Vagina (tissue), 2 donors: ENCODE data around the gene TMEM203. TPM values are rescaled to one million over a fixed set of nuclear protein-coding genes. Genes with fewer than 3 reads are reported as not detected.
"Not testable (repeated sequence)": the region's sequence is repeated elsewhere in the genome, so short reads cannot be mapped to it uniquely, and the experiment has no call there.

Source experiments
- DNase-seq, 2 donors: peaks; one replicate each; pipeline ENCODE4 v3.0.0-alpha.2; 2017; ENCODE audit errors: extremely low spot score in 2 of 2
- H3K27ac ChIP-seq: fragments of 200-600 bp; sonication (generic); one replicate; pipeline ENCODE4 v1.5.1; 2019
- H3K27me3 ChIP-seq: fragments of 200-600 bp; sonication (generic); one replicate; pipeline ENCODE4 v1.5.1; 2019
- H3K36me3 ChIP-seq, 2 donors: fragments of 200-600 bp; sonication (generic); one replicate each; pipeline ENCODE4 v1.5.1; 2017 to 2019
- H3K4me1 ChIP-seq: fragments of 200-600 bp; sonication (generic); one replicate; pipeline ENCODE4 v1.5.1; 2019
- H3K4me3 ChIP-seq, 2 donors: fragments of 200-600 bp; sonication (generic); 1 replicate in 1 of 2; 2 replicates in 1 of 2; pipeline ENCODE4 v1.5.1; 2016 to 2019
- H3K9me3 ChIP-seq: fragments of 200-600 bp; sonication (generic); one replicate; pipeline ENCODE4 v1.5.1; 2019
- CTCF ChIP-seq, 3 experiments: fragments of 450-650 bp in 2 of 3; fragments of 200-600 bp in 1 of 3; sonication (generic) in 1 of 3; IDR thresholded peaks; one replicate each; pipeline ENCODE4 v1.5.1; 2017 to 2019; ENCODE audit warnings: antibody characterized with exemption in 3 of 3, mild to moderate bottlenecking in 2 of 3, moderate library complexity in 2 of 3
- POLR2A ChIP-seq, 2 donors: fragments of 450-650 bp; IDR thresholded peaks; one replicate each; pipeline ENCODE4 v1.6.1; 2017; ENCODE audit warnings: antibody characterized with exemption in 2 of 2, mild to moderate bottlenecking in 2 of 2, moderate library complexity in 2 of 2
- POLR2AphosphoS5 ChIP-seq, 2 donors: sonication (generic); formaldehyde crosslinking; IDR thresholded peaks; one replicate each; pipeline ENCODE4 v1.9.0; 2017; ENCODE audit warnings: antibody characterized with exemption in 2 of 2, mild to moderate bottlenecking in 2 of 2, low read depth in 1 of 2; ENCODE audit not compliant: insufficient read depth in 1 of 2
- intact Hi-C: fragments of 100-400 bp; cut with DNase I; formaldehyde crosslinking; loops from one replicate; pipeline ENCODE4 v1.15.1; 2023
- total RNA-seq: library from RNA; depleted of rRNA; stranded (reverse); fragments of >200 nt; gene quantifications from one replicate; pipeline ENCODE4 v1.2.3, GENCODE V29; 2016

Gene TMEM203
- total RNA-seq, 1 donor from 2014 or later = 24.6 TPM

GRCh38 chr9:137242269-137243203 is 37.1 kb upstream of the TMEM203 start:
- intact Hi-C loops = no loop called here
- H3K27me3 ChIP-seq = no peaks in the 10 kb centered on the region
- TF ChIP-seq CTCF (IDR thresholded peaks at IDR 0.05) = no peak
- TF ChIP-seq POLR2AphosphoS5 (IDR thresholded peaks at IDR 0.05; ENCODE audit: insufficient read depth in 1 of 2, low read depth in 1 of 2) = no peak
- TF ChIP-seq POLR2A (IDR thresholded peaks at IDR 0.05) = no peak
- H3K4me3 ChIP-seq = peak overlapping the region; percentile 66 to 99
- H3K36me3 ChIP-seq = peaks cover 0 to 14% of the 10 kb centered on the region in 2 donors
- H3K27ac ChIP-seq = peak overlapping the region; percentile 78
- H3K9me3 ChIP-seq = no peaks in the 10 kb centered on the region
- no peak for DNase-seq
- H3K4me1 ChIP-seq = peaks cover 54% of the 10 kb centered on the region

GRCh38 chr9:137241490-137242268 is 36.2 kb upstream of the TMEM203 start:
- Histone ChIP-seq H3K4me1 (peaks cover 62% of the 10 kb centered on the region), H3K27me3 (no peaks in the 10 kb centered on the region), H3K9me3 (no peaks in the 10 kb centered on the region), H3K27ac (peak overlapping the region; percentile 78), H3K4me3 (peak overlapping the region; percentile 66 to 99), H3K36me3 (peaks cover 0 to 14% of the 10 kb centered on the region in 2 donors)
- no peak for DNase-seq
- peak in 1 of 2 donors; percentile 60 for TF ChIP-seq POLR2AphosphoS5 (IDR thresholded peaks at IDR 0.05; ENCODE audit: insufficient read depth in 1 of 2, low read depth in 1 of 2)
- no peak for TF ChIP-seq CTCF (IDR thresholded peaks at IDR 0.05)
- no peak for TF ChIP-seq POLR2A (IDR thresholded peaks at IDR 0.05)
- intact Hi-C loops = no loop called here

DNA sequence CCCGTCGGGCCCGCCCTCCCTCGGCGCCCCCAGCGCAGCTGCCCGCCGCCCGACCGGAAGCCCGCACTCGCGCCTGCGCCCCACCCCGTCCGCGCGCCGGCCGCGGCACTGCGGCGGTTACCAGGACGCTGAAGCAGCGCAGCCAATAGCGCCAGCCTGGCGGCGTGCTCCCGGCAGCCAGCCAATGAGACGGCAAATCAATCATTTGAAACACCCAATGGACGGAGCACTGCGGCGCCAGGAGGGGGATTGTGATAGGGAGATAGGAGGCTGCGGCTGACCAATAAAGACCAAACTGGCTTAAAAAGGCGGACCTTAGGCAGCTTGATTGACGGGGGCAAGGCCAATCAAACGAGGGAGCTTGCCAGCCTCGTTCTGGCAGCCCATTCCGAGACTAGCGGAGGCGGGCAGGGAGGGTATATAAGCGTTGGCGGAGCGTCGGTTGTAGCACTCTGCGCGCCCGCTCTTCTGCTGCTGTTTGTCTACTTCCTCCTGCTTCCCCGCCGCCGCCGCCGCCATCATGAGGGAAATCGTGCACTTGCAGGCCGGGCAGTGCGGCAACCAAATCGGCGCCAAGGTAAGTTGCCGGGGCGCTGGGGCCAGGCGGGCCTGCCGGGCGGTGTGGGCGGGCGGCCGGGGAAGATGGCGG is 35.5 kb upstream of the TMEM203 start, which contains the start of gene TUBB4B:
TUBB4B (plus strand) TSS at position 447 of the 649 bp plus-strand sequence; CDS start at position 521, 74 bp downstream.
- peak within 1 kb of the TSS; percentile 78 for H3K27ac ChIP-seq
- peak; percentile 100 for DNase-seq
- peak; percentile 89 to 100 for TF ChIP-seq POLR2AphosphoS5 (IDR thresholded peaks at IDR 0.05; ENCODE audit: insufficient read depth in 1 of 2, low read depth in 1 of 2)
- peak in 1 of 3 experiments; percentile 15 for TF ChIP-seq CTCF (IDR thresholded peaks at IDR 0.05)
- peak in 1 of 2 donors; percentile 100 for TF ChIP-seq POLR2A (IDR thresholded peaks at IDR 0.05)
- H3K9me3 ChIP-seq = no peaks in the 10 kb centered on the region
- peak within 1 kb of the TSS; percentile 66 to 99 for H3K4me3 ChIP-seq
- intact Hi-C loops = no loop called here
- H3K36me3 ChIP-seq = peaks cover 0 to 14% of the 10 kb centered on the region in 2 donors
- no peaks in the 10 kb centered on the region for H3K27me3 ChIP-seq
- H3K4me1 ChIP-seq = peaks cover 69% of the 10 kb centered on the region

GRCh38 chr9:137240318-137240840 is 34.9 kb upstream of the TMEM203 start:
- no peak for DNase-seq
- peaks cover 0 to 14% of the 10 kb centered on the region in 2 donors for H3K36me3 ChIP-seq
- H3K9me3 ChIP-seq = no peaks in the 10 kb centered on the region
- TF ChIP-seq CTCF (IDR thresholded peaks at IDR 0.05) (no peak), POLR2AphosphoS5 (IDR thresholded peaks at IDR 0.05; ENCODE audit: insufficient read depth in 1 of 2, low read depth in 1 of 2) (no peak), POLR2A (IDR thresholded peaks at IDR 0.05) (no peak)
- intact Hi-C loops = no loop called here
- peak overlapping the region; percentile 66 to 75 for H3K4me3 ChIP-seq
- no peaks in the 10 kb centered on the region for H3K27me3 ChIP-seq
- peaks cover 75% of the 10 kb centered on the region for H3K4me1 ChIP-seq
- peak overlapping the region; percentile 76 for H3K27ac ChIP-seq

- DNase-seq, H3K27me3 ChIP-seq, H3K9me3 ChIP-seq, intact Hi-C loops: not testable (repeated sequence)
- H3K4me3 ChIP-seq = peak overlapping the region; percentile 66 to 75
- H3K27ac ChIP-seq = peak overlapping the region; percentile 76
- peaks cover 72% of the 10 kb centered on the region for H3K4me1 ChIP-seq
- peaks cover 0 to 14% of the 10 kb centered on the region in 2 donors for H3K36me3 ChIP-seq
Observed at GRCh38 chr9:137239541-137240200, 34.2 kb upstream of the TMEM203 start.
